H1 (cell line): ENCODE measurements around the gene TMEM17. TPM values are rescaled to one million over a fixed set of nuclear protein-coding genes. Genes with fewer than 3 reads are reported as not detected.
A peak's percentile ranks its signal among the peaks of the same experiment; 100 is the strongest.

Experiments used
- CTCF ChIA-PET: fragments of 300-600 bp; sonication (Branson Sonifier 250); formaldehyde crosslinking; loops from one replicate; lab custom pipeline; 2021; ENCODE audit not compliant: partially characterized antibody; lab: Charles Lee
- POLR2A ChIA-PET: fragments of 300-600 bp; sonication (Branson Sonifier 250); formaldehyde crosslinking; loops from one replicate; lab custom pipeline; 2021; ENCODE audit warnings: inconsistent platforms; ENCODE audit not compliant: partially characterized antibody; lab: Charles Lee
- DNase-seq, 2 experiments: peaks; one replicate each; pipeline versions ENCODE4 v3.0.0 to v3.0.0-alpha.2; 2010 to 2022; ENCODE audit warnings: low spot score in 2 of 2, low read depth in 1 of 2, mixed read lengths in 1 of 2
- FAIRE-seq: peaks from 2 replicates; lab custom pipeline; 2011; peaks lifted over from hg19 to GRCh38; lab: Jason Lieb, UNC
- H2AFZ ChIP-seq: 2 replicates; pipeline ENCODE4 v1.8.1; 2012; ENCODE audit warnings: low read length, inconsistent platforms
- H2AK5ac ChIP-seq: 2 replicates; pipeline ENCODE4 v1.6.1; 2013; ENCODE audit warnings: low read depth, low read length
- H2BK120ac ChIP-seq: replicated peaks from 2 replicates; pipeline ENCODE3; 2013; ENCODE audit warnings: low read depth, low read length, inconsistent platforms
- H2BK12ac ChIP-seq: 2 replicates; pipeline ENCODE4 v1.6.1; 2013; ENCODE audit warnings: low read depth, low read length
- H2BK15ac ChIP-seq: 2 replicates; pipeline ENCODE4 v1.6.1; 2013; ENCODE audit warnings: low read length
- H2BK20ac ChIP-seq: 2 replicates; pipeline ENCODE4 v1.6.1; 2013; ENCODE audit warnings: low read length
- H2BK5ac ChIP-seq: 2 replicates; pipeline ENCODE4 v1.6.1; 2013; ENCODE audit warnings: low read depth, low read length
- H3K14ac ChIP-seq: 2 replicates; pipeline ENCODE4 v1.6.1; 2013; ENCODE audit warnings: inconsistent platforms; ENCODE audit not compliant: insufficient read length
- H3K18ac ChIP-seq: 2 replicates; pipeline ENCODE4 v1.6.1; 2013; ENCODE audit warnings: low read length; ENCODE audit errors: extremely low read depth
- H3K23ac ChIP-seq: 2 replicates; pipeline ENCODE4 v1.6.1; 2013; ENCODE audit warnings: inconsistent platforms; ENCODE audit not compliant: insufficient read length
- H3K23me2 ChIP-seq: 2 replicates; pipeline ENCODE4 v1.6.1; 2013; ENCODE audit warnings: low read depth, low read length
- H3K27ac ChIP-seq: 2 replicates; pipeline ENCODE4 v1.6.1; 2011; ENCODE audit warnings: low read depth, low read length, inconsistent platforms
- H3K27me3 ChIP-seq, 4 experiments: replicated peaks in 1 of 4; 1 replicate in 1 of 4; 2 replicates in 3 of 4; pipeline versions ENCODE4 v1.6.1 to v1.8.1; 2011 to 2013; ENCODE audit warnings: low read length in 3 of 4, mild to moderate bottlenecking in 3 of 4, inconsistent platforms in 2 of 4, mixed read lengths in 2 of 4, moderate library complexity in 1 of 4; ENCODE audit not compliant: control insufficient read depth in 3 of 4, insufficient read depth in 3 of 4; ENCODE audit errors: extremely low read depth in 1 of 4
- H3K36me3 ChIP-seq, 4 experiments: 2 replicates each; pipeline versions ENCODE4 v1.6.1 to v1.8.1; 2011 to 2013; ENCODE audit warnings: mild to moderate bottlenecking in 4 of 4, low read length in 3 of 4, moderate library complexity in 2 of 4, control low read depth in 1 of 4, inconsistent platforms in 1 of 4; ENCODE audit not compliant: insufficient read depth in 4 of 4, control insufficient read depth in 2 of 4
- H3K4ac ChIP-seq: replicated peaks from 2 replicates; pipeline ENCODE3; 2013; ENCODE audit warnings: low read length, low read depth, mixed read lengths, inconsistent platforms; ENCODE audit not compliant: insufficient read length
- H3K4me1 ChIP-seq, 4 experiments: replicated peaks in 1 of 4; 1 replicate in 1 of 4; 2 replicates in 3 of 4; pipeline versions ENCODE4 v1.6.1 to v1.8.1; 2011 to 2013; ENCODE audit warnings: low read length in 3 of 4, inconsistent platforms in 2 of 4, mixed read lengths in 1 of 4; ENCODE audit not compliant: insufficient read depth in 4 of 4, control insufficient read depth in 3 of 4
- H3K4me2 ChIP-seq, 2 experiments: 2 replicates each; pipeline versions ENCODE4 v1.6.1 to v1.8.1; 2011 to 2013; ENCODE audit warnings: low read depth in 2 of 2, low read length in 2 of 2, control low read depth in 1 of 2, inconsistent platforms in 1 of 2, mild to moderate bottlenecking in 1 of 2; ENCODE audit not compliant: insufficient read depth in 1 of 2
- H3K4me3 ChIP-seq, 4 experiments: fragments of 200-600, 300-600 bp in 1 of 4; sonication (generic), shearing (Covaris generic), sonication (Bioruptor Twin) in 1 of 4; 2 replicates each; pipeline versions ENCODE4 v1.5.1 to v1.8.1; 2011 to 2016; ENCODE audit warnings: low read length in 4 of 4, low read depth in 3 of 4, control low read depth in 2 of 4, inconsistent platforms in 2 of 4, mild to moderate bottlenecking in 2 of 4, mixed read lengths in 1 of 4, moderate library complexity in 1 of 4; ENCODE audit not compliant: insufficient read depth in 2 of 4; ENCODE audit errors: extremely low read depth in 1 of 4
- H3K56ac ChIP-seq: replicated peaks from 2 replicates; pipeline ENCODE3; 2013; ENCODE audit warnings: low read depth, mild to moderate bottlenecking, mixed read lengths, low read length, inconsistent platforms; ENCODE audit not compliant: insufficient read length
- H3K79me1 ChIP-seq: 2 replicates; pipeline ENCODE4 v1.6.1; 2013; ENCODE audit warnings: low read depth, low read length, control low read depth
- H3K79me2 ChIP-seq, 2 experiments: 2 replicates each; pipeline versions ENCODE4 v1.6.1 to v1.8.1; 2012 to 2013; ENCODE audit warnings: low read length in 2 of 2, mild to moderate bottlenecking in 2 of 2, inconsistent platforms in 1 of 2; ENCODE audit not compliant: insufficient read depth in 2 of 2, control insufficient read depth in 1 of 2
- H3K9ac ChIP-seq, 4 experiments: replicated peaks in 1 of 4; 1 replicate in 1 of 4; 2 replicates in 3 of 4; pipeline versions ENCODE4 v1.6.1 to v1.8.1; 2011 to 2013; ENCODE audit warnings: low read depth in 3 of 4, low read length in 3 of 4, control low read depth in 2 of 4, mild to moderate bottlenecking in 2 of 4, moderate library complexity in 2 of 4, inconsistent platforms in 1 of 4; ENCODE audit errors: extremely low read depth in 1 of 4
- H3K9me3 ChIP-seq, 2 experiments: 2 replicates each; pipeline versions ENCODE4 v1.6.1 to v1.8.1; 2012 to 2013; ENCODE audit warnings: mild to moderate bottlenecking in 2 of 2, moderate library complexity in 2 of 2, control low read depth in 1 of 2, inconsistent platforms in 1 of 2, low read depth in 1 of 2, low read length in 1 of 2, mixed read lengths in 1 of 2; ENCODE audit not compliant: insufficient read depth in 2 of 2
- H4K20me1 ChIP-seq, 2 experiments: replicated peaks in 1 of 2; 2 replicates each; pipeline versions ENCODE3 to v1.8.1; 2011 to 2013; ENCODE audit warnings: inconsistent platforms in 2 of 2, low read length in 2 of 2, mild to moderate bottlenecking in 1 of 2; ENCODE audit not compliant: insufficient read depth in 2 of 2, control insufficient read depth in 1 of 2
- H4K5ac ChIP-seq: 2 replicates; pipeline ENCODE4 v1.6.1; 2013; ENCODE audit warnings: low read length, low read depth, mixed read lengths, inconsistent platforms; ENCODE audit not compliant: insufficient read length
- H4K8ac ChIP-seq: 2 replicates; pipeline ENCODE4 v1.8.0; 2013; ENCODE audit warnings: mild to moderate bottlenecking, moderate library complexity, low read length, inconsistent platforms; ENCODE audit not compliant: insufficient read depth; ENCODE audit errors: extremely low read depth
- H4K91ac ChIP-seq: replicated peaks from 2 replicates; pipeline ENCODE3; 2013; ENCODE audit warnings: low read length, mixed read lengths, inconsistent platforms; ENCODE audit not compliant: insufficient read length
- CBX8 ChIP-seq: fragments of 300-800, 300-1000 bp; sonication (generic); IDR thresholded peaks from 2 replicates; pipeline ENCODE4 v1.7.1; 2016; ENCODE audit warnings: low read depth, low read length, borderline replicate concordance
- WGBS, 2 experiments: shearing (Covaris generic) in 1 of 2; methylation state at CpG; one replicate each; pipeline versions ENCODE4 v1.1.6 to v1.1.7; 2013 to 2015; ENCODE audit warnings: low lambda C conversion rate in 2 of 2, mixed read lengths in 2 of 2, inconsistent platforms in 1 of 2, low coverage in 1 of 2, missing lambda C conversion rate in 1 of 2; ENCODE audit not compliant: insufficient replicate concordance in 2 of 2, insufficient coverage in 1 of 2, insufficient read length in 1 of 2; ENCODE audit errors: extremely low coverage in 1 of 2, missing lambda C conversion rate in 1 of 2; 5-methylcytosine and 5-hydroxymethylcytosine counted together
- polyA plus RNA-seq, 7 experiments: library from polyadenylated mRNA; depleted of rRNA in 3 of 7; stranded (reverse) in 5 of 7; unstranded in 2 of 7; fragments of >200 nt in 5 of 7; fragments of 200-250 nt in 2 of 7; gene quantifications; 1 replicate in 5 of 7; 2 replicates in 1 of 7; 4 replicates in 1 of 7; pipeline versions ENCODE4 v1.2.1 to v1.2.3, GENCODE V29; 2011 to 2013; ENCODE audit warnings: missing spikeins in 2 of 7, mixed read lengths in 2 of 7
- total RNA-seq: library from RNA; stranded (reverse); fragmentation: NEBNext Ultra II Directional; extraction: Animal tissue kit (Norgen Biotek cat#: 25700); gene quantifications from 2 replicates; pipeline ENCODE4 v1.2.1, GENCODE V29; 2021

TMEM17 gene
- total and polyA plus RNA-seq, 2 of the 8 experiments (the other 6 are each of a cell fraction or from before 2014, with no cell fraction given), result 0.69 to 1.2 TPM

DNA sequence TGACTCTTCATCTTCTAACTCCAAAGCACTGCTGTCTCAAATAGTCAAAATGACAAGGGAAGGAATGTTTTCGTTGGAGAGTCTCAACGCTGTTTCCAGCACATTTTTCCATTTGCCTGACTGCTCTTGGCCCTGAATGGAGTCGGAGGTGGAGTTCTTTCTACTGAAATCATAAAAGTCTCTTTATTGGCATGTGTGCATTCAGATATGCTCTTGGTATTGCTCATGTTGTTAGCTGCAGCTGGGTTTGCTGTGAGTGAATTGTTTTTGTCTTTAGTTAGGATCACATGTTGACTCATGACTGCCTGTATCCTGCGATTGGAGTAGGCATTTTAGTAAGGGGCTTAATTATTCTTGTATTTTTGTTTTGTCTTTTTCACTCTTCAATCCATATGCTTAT lies 16.8 kb downstream of the TMEM17 start:
- FAIRE-seq (no peak), DNase-seq (no peak)
- Histone ChIP-seq H3K36me3 (no peaks in the 10 kb centered on the region), H3K79me1 (no peaks in the 10 kb centered on the region), H2BK12ac (no peak overlapping the region), H2BK15ac (no peak overlapping the region), H3K56ac (no peak overlapping the region), H4K91ac (no peak overlapping the region), H3K14ac (no peak overlapping the region), H3K79me2 (no peaks in the 10 kb centered on the region), H3K9me3 (no peaks in the 10 kb centered on the region), H4K8ac (no peak overlapping the region), H3K4me2 (no peak overlapping the region), H3K4me3 (no peak overlapping the region), H3K23me2 (no peaks in the 10 kb centered on the region), H4K20me1 (no peaks in the 10 kb centered on the region), H3K9ac (no peak overlapping the region), H3K18ac (no peak overlapping the region; the same call in 1 of the 2 replicates), H3K27me3 (no peaks in the 10 kb centered on the region), H4K5ac (no peak overlapping the region), H3K4ac (no peak overlapping the region), H2BK5ac (no peak overlapping the region), H3K23ac (no peak overlapping the region), H2BK120ac (no peak overlapping the region), H2AFZ (peak overlapping the region; percentile 64), H3K27ac (no peak overlapping the region), H3K4me1 (peaks cover 0 to 4% (median 1%) of the 10 kb centered on the region in 4 experiments; a peak in 4 of 7 replicates), H2AK5ac (no peak overlapping the region), H2BK20ac (no peak overlapping the region)
- WGBS, 2 experiments, result 93% methylated on average over 4 of the region's 4 CpGs; no CpG with 5 or more reads in 1 of the 2 experiments
- POLR2A ChIA-PET, result interaction anchor here (1.1 to 1.2 kb wide), 2 partner anchors 12 to 13 kb away, joined by 3 read pairs; no protein-coding TSS in a partner anchor
- CTCF ChIA-PET, result interaction anchor here (1.1 to 5.0 kb wide), 3 partner anchors 12 to 560 kb away, joined by 3 to 22 read pairs (median 9); no protein-coding TSS in a partner anchor
- no peak for TF ChIP-seq CBX8
